HG03571 (cell line): ENCODE results near the gene TTLL11.

Source experiments
- ATAC-seq: cut with Tn5 transposase; IDR thresholded peaks from one replicate; pipeline ENCODE4 v1.9.1; 2021; ENCODE audit not compliant: unreplicated experiment

Gene TTLL11

GRCh38 chr9:121887553-121888437 lies 205.3 kb downstream of the TTLL11 start:
- ATAC-seq, result no peak

- ATAC-seq, result no peak
Measured at GRCh38 chr9:121886759-121887485, 206.2 kb downstream of the TTLL11 start.

- ATAC-seq, result no peak
Measured at GRCh38 chr9:121885345-121885901, 207.7 kb downstream of the TTLL11 start.

- no peak for ATAC-seq
Measured at GRCh38 chr9:121884057-121884541, 209.0 kb downstream of the TTLL11 start.

GRCh38 chr9:121883281-121884056 lies 209.6 kb downstream of the TTLL11 start:
- ATAC-seq, result no peak

GRCh38 chr9:121881920-121882500 lies 211.1 kb downstream of the TTLL11 start:
- no peak for ATAC-seq

GRCh38 chr9:121880343-121880898 lies 212.7 kb downstream of the TTLL11 start:
- ATAC-seq, result no peak

GRCh38 chr9:121878271-121878822 lies 214.8 kb downstream of the TTLL11 start:
- ATAC-seq, result no peak

- no peak for ATAC-seq
Measured at GRCh38 chr9:121876658-121877271, 216.3 kb downstream of the TTLL11 start.

- no peak for ATAC-seq
Measured at GRCh38 chr9:121876255-121876654, 216.9 kb downstream of the TTLL11 start.

GRCh38 chr9:121874524-121874923 lies 218.6 kb downstream of the TTLL11 start:
- ATAC-seq, result no peak

GRCh38 chr9:121871431-121872025 lies 221.6 kb downstream of the TTLL11 start:
- no peak for ATAC-seq

- no peak for ATAC-seq
Measured at GRCh38 chr9:121870271-121870670, 222.8 kb downstream of the TTLL11 start.

GRCh38 chr9:121868626-121869025 lies 224.5 kb downstream of the TTLL11 start:
- ATAC-seq, result no peak

GRCh38 chr9:121866927-121867326 lies 226.2 kb downstream of the TTLL11 start:
- ATAC-seq, result no peak

- ATAC-seq, result no peak
Measured at GRCh38 chr9:121865884-121866283, 227.2 kb downstream of the TTLL11 start.

GRCh38 chr9:121865060-121865459 lies 228.0 kb downstream of the TTLL11 start:
- no peak for ATAC-seq

- no peak for ATAC-seq
Measured at GRCh38 chr9:121863955-121864354, 229.2 kb downstream of the TTLL11 start.
